Measurements from ENCODE around the gene CSMD2.

CSMD2 gene

GRCh38 chr1:33996281-33996680 lies 168.7 kb downstream of the CSMD2 start:
- no peak overlapping the region for H3K27ac ChIP-seq (ENCODE audit: low read depth, low read length)
- no peaks in the 10 kb centered on the region for H3K36me3 ChIP-seq (ENCODE audit: control insufficient read depth, insufficient read depth, low read length)
- no peak overlapping the region for H3K56ac ChIP-seq (ENCODE audit: low read length)
- no peak overlapping the region for H2BK5ac ChIP-seq (ENCODE audit: low read length)
- no peak for DNase-seq
- no peak overlapping the region for H2BK120ac ChIP-seq (ENCODE audit: low read depth, low read length)
- no peak overlapping the region for H3K9ac ChIP-seq (ENCODE audit: low read length)
- H3K4ac ChIP-seq (ENCODE audit: low read depth, low read length), result no peak overlapping the region
- no peaks in the 10 kb centered on the region for H3K79me1 ChIP-seq (ENCODE audit: low read length)
- no peak overlapping the region for H4K8ac ChIP-seq (ENCODE audit: low read depth, low read length)
- H2AK5ac ChIP-seq (ENCODE audit: low read length), result no peak overlapping the region
- H3K79me2 ChIP-seq (ENCODE audit: control insufficient read depth, insufficient read depth, low read length), result no peaks in the 10 kb centered on the region
- H2BK15ac ChIP-seq (replicated peaks; ENCODE audit: low read depth), result no peak overlapping the region
- H4K5ac ChIP-seq (ENCODE audit: low read length), result no peak overlapping the region
- H3K4me3 ChIP-seq (ENCODE audit: low read length), result no peak overlapping the region
- no CpG with 5 or more reads among the region's 5 CpGs for WGBS (ENCODE audit: extremely low coverage, insufficient coverage, low lambda C conversion rate)
- no peak overlapping the region for H3K4me2 ChIP-seq (ENCODE audit: low read length)
- no peak overlapping the region for H3K18ac ChIP-seq (ENCODE audit: low read length)
- no peak overlapping the region for H3K23ac ChIP-seq (ENCODE audit: low read length)
- H3K4me1 ChIP-seq (ENCODE audit: control insufficient read depth, low read depth, low read length), result no peaks in the 10 kb centered on the region
- no peaks in the 10 kb centered on the region for H3K27me3 ChIP-seq (ENCODE audit: insufficient read depth, low read length, poor library complexity)

- DNase-seq, result no peak
- WGBS (ENCODE audit: extremely low coverage, insufficient coverage, low lambda C conversion rate), result no CpG with 5 or more reads among the region's 4 CpGs
- H3K18ac ChIP-seq (ENCODE audit: low read length), result no peak overlapping the region
Measured at GRCh38 chr1:33993301-33993700, 171.7 kb downstream of the CSMD2 start.

GRCh38 chr1:33990281-33990680 lies 174.7 kb downstream of the CSMD2 start:
- Histone ChIP-seq H2BK5ac (ENCODE audit: low read length) (no peak overlapping the region), H4K5ac (ENCODE audit: low read length) (no peak overlapping the region), H2AK5ac (ENCODE audit: low read length) (no peak overlapping the region), H4K8ac (ENCODE audit: low read depth, low read length) (no peak overlapping the region), H3K4me3 (ENCODE audit: low read length) (no peak overlapping the region), H3K79me2 (ENCODE audit: control insufficient read depth, insufficient read depth, low read length) (no peaks in the 10 kb centered on the region), H2BK15ac (replicated peaks; ENCODE audit: low read depth) (no peak overlapping the region), H3K27ac (ENCODE audit: low read depth, low read length) (no peak overlapping the region), H3K4ac (ENCODE audit: low read depth, low read length) (no peak overlapping the region), H3K4me2 (ENCODE audit: low read length) (no peak overlapping the region), H3K18ac (ENCODE audit: low read length) (no peak overlapping the region), H3K56ac (ENCODE audit: low read length) (no peak overlapping the region), H3K23ac (ENCODE audit: low read length) (no peak overlapping the region), H3K4me1 (ENCODE audit: control insufficient read depth, low read depth, low read length) (no peaks in the 10 kb centered on the region), H3K36me3 (ENCODE audit: control insufficient read depth, insufficient read depth, low read length) (no peaks in the 10 kb centered on the region), H2BK120ac (ENCODE audit: low read depth, low read length) (no peak overlapping the region), H3K27me3 (ENCODE audit: insufficient read depth, low read length, poor library complexity) (no peaks in the 10 kb centered on the region), H3K9ac (ENCODE audit: low read length) (no peak overlapping the region), H3K79me1 (ENCODE audit: low read length) (no peaks in the 10 kb centered on the region)
- WGBS (ENCODE audit: extremely low coverage, insufficient coverage, low lambda C conversion rate), result no CpG with 5 or more reads among the region's 3 CpGs
- DNase-seq, result no peak

More at GRCh38 chr1:33993301-33993700, 171.7 kb downstream of the CSMD2 start:
- Histone ChIP-seq H4K8ac (ENCODE audit: low read depth, low read length) (no peak overlapping the region), H3K27me3 (ENCODE audit: insufficient read depth, low read length, poor library complexity) (no peaks in the 10 kb centered on the region), H2BK15ac (replicated peaks; ENCODE audit: low read depth) (no peak overlapping the region), H3K4me2 (ENCODE audit: low read length) (no peak overlapping the region), H3K9ac (ENCODE audit: low read length) (no peak overlapping the region), H3K4me3 (ENCODE audit: low read length) (no peak overlapping the region), H3K79me1 (ENCODE audit: low read length) (no peaks in the 10 kb centered on the region), H4K5ac (ENCODE audit: low read length) (no peak overlapping the region), H3K36me3 (ENCODE audit: control insufficient read depth, insufficient read depth, low read length) (no peaks in the 10 kb centered on the region), H3K27ac (ENCODE audit: low read depth, low read length) (no peak overlapping the region), H3K4me1 (ENCODE audit: control insufficient read depth, low read depth, low read length) (no peaks in the 10 kb centered on the region), H2BK120ac (ENCODE audit: low read depth, low read length) (no peak overlapping the region), H3K4ac (ENCODE audit: low read depth, low read length) (no peak overlapping the region), H2BK5ac (ENCODE audit: low read length) (no peak overlapping the region), H3K56ac (ENCODE audit: low read length) (no peak overlapping the region), H3K79me2 (ENCODE audit: control insufficient read depth, insufficient read depth, low read length) (no peaks in the 10 kb centered on the region), H3K23ac (ENCODE audit: low read length) (no peak overlapping the region), H2AK5ac (ENCODE audit: low read length) (no peak overlapping the region)

- no peak overlapping the region for H2AK5ac ChIP-seq (ENCODE audit: low read length)
- H3K9ac ChIP-seq (ENCODE audit: low read length), result no peak overlapping the region
- H3K79me2 ChIP-seq (ENCODE audit: control insufficient read depth, insufficient read depth, low read length), result no peaks in the 10 kb centered on the region
- no peak for DNase-seq
- H3K27ac ChIP-seq (ENCODE audit: low read depth, low read length), result no peak overlapping the region
- H3K4me3 ChIP-seq (ENCODE audit: low read length), result no peak overlapping the region
- H2BK15ac ChIP-seq (replicated peaks; ENCODE audit: low read depth), result no peak overlapping the region
- no peak overlapping the region for H3K4ac ChIP-seq (ENCODE audit: low read depth, low read length)
- no peak overlapping the region for H4K5ac ChIP-seq (ENCODE audit: low read length)
- H4K8ac ChIP-seq (ENCODE audit: low read depth, low read length), result no peak overlapping the region
- H3K4me1 ChIP-seq (ENCODE audit: control insufficient read depth, low read depth, low read length), result no peaks in the 10 kb centered on the region
- H2BK5ac ChIP-seq (ENCODE audit: low read length), result no peak overlapping the region
- H3K4me2 ChIP-seq (ENCODE audit: low read length), result no peak overlapping the region
- no peaks in the 10 kb centered on the region for H3K27me3 ChIP-seq (ENCODE audit: insufficient read depth, low read length, poor library complexity)
- H2BK120ac ChIP-seq (ENCODE audit: low read depth, low read length), result no peak overlapping the region
- no peaks in the 10 kb centered on the region for H3K79me1 ChIP-seq (ENCODE audit: low read length)
- no peaks in the 10 kb centered on the region for H3K36me3 ChIP-seq (ENCODE audit: control insufficient read depth, insufficient read depth, low read length)
- no CpG with 5 or more reads among the region's 3 CpGs for WGBS (ENCODE audit: extremely low coverage, insufficient coverage, low lambda C conversion rate)
- H3K18ac ChIP-seq (ENCODE audit: low read length), result no peak overlapping the region
- no peak overlapping the region for H3K23ac ChIP-seq (ENCODE audit: low read length)
- H3K56ac ChIP-seq (ENCODE audit: low read length), result no peak overlapping the region
Measured at GRCh38 chr1:33988161-33988560, 176.9 kb downstream of the CSMD2 start.

GRCh38 chr1:33986390-33987095 lies 178.5 kb downstream of the CSMD2 start:
- no peak overlapping the region for H2BK15ac ChIP-seq (replicated peaks; ENCODE audit: low read depth)
- no peak overlapping the region for H3K18ac ChIP-seq (ENCODE audit: low read length)
- H4K8ac ChIP-seq (ENCODE audit: low read depth, low read length), result no peak overlapping the region
- no peak overlapping the region for H3K56ac ChIP-seq (ENCODE audit: low read length)
- no peak overlapping the region for H2BK5ac ChIP-seq (ENCODE audit: low read length)
- DNase-seq, result no peak
- H3K36me3 ChIP-seq (ENCODE audit: control insufficient read depth, insufficient read depth, low read length), result no peaks in the 10 kb centered on the region
- H3K9ac ChIP-seq (ENCODE audit: low read length), result no peak overlapping the region
- H4K5ac ChIP-seq (ENCODE audit: low read length), result no peak overlapping the region
- no peak overlapping the region for H3K23ac ChIP-seq (ENCODE audit: low read length)
- no peak overlapping the region for H3K4me2 ChIP-seq (ENCODE audit: low read length)
- H3K4ac ChIP-seq (ENCODE audit: low read depth, low read length), result no peak overlapping the region
- no peak overlapping the region for H3K4me3 ChIP-seq (ENCODE audit: low read length)
- no peak overlapping the region for H3K27ac ChIP-seq (ENCODE audit: low read depth, low read length)
- H3K27me3 ChIP-seq (ENCODE audit: insufficient read depth, low read length, poor library complexity), result no peaks in the 10 kb centered on the region
- WGBS (ENCODE audit: extremely low coverage, insufficient coverage, low lambda C conversion rate), result no CpG with 5 or more reads among the region's 5 CpGs
- H2AK5ac ChIP-seq (ENCODE audit: low read length), result no peak overlapping the region
- H2BK120ac ChIP-seq (ENCODE audit: low read depth, low read length), result no peak overlapping the region
- no peaks in the 10 kb centered on the region for H3K4me1 ChIP-seq (ENCODE audit: control insufficient read depth, low read depth, low read length)
- H3K79me1 ChIP-seq (ENCODE audit: low read length), result no peaks in the 10 kb centered on the region
- no peaks in the 10 kb centered on the region for H3K79me2 ChIP-seq (ENCODE audit: control insufficient read depth, insufficient read depth, low read length)

GRCh38 chr1:33985656-33986055 lies 179.4 kb downstream of the CSMD2 start:
- no peak overlapping the region for H2BK15ac ChIP-seq (replicated peaks; ENCODE audit: low read depth)
- no peak overlapping the region for H3K23ac ChIP-seq (ENCODE audit: low read length)
- no peak overlapping the region for H2AK5ac ChIP-seq (ENCODE audit: low read length)
- H3K36me3 ChIP-seq (ENCODE audit: control insufficient read depth, insufficient read depth, low read length), result no peaks in the 10 kb centered on the region
- no peak overlapping the region for H3K56ac ChIP-seq (ENCODE audit: low read length)
- H3K4ac ChIP-seq (ENCODE audit: low read depth, low read length), result no peak overlapping the region
- H3K4me1 ChIP-seq (ENCODE audit: control insufficient read depth, low read depth, low read length), result no peaks in the 10 kb centered on the region
- no peaks in the 10 kb centered on the region for H3K27me3 ChIP-seq (ENCODE audit: insufficient read depth, low read length, poor library complexity)
- H4K5ac ChIP-seq (ENCODE audit: low read length), result no peak overlapping the region
- no peak overlapping the region for H3K27ac ChIP-seq (ENCODE audit: low read depth, low read length)
- H2BK120ac ChIP-seq (ENCODE audit: low read depth, low read length), result no peak overlapping the region
- H3K9ac ChIP-seq (ENCODE audit: low read length), result no peak overlapping the region
- no peak overlapping the region for H3K4me3 ChIP-seq (ENCODE audit: low read length)
- WGBS (ENCODE audit: extremely low coverage, insufficient coverage, low lambda C conversion rate), result no CpG with 5 or more reads among the region's 4 CpGs
- no peaks in the 10 kb centered on the region for H3K79me2 ChIP-seq (ENCODE audit: control insufficient read depth, insufficient read depth, low read length)
- H3K79me1 ChIP-seq (ENCODE audit: low read length), result no peaks in the 10 kb centered on the region
- no peak overlapping the region for H3K4me2 ChIP-seq (ENCODE audit: low read length)
- H2BK5ac ChIP-seq (ENCODE audit: low read length), result no peak overlapping the region
- no peak overlapping the region for H4K8ac ChIP-seq (ENCODE audit: low read depth, low read length)
- no peak overlapping the region for H3K18ac ChIP-seq (ENCODE audit: low read length)
- DNase-seq, result no peak

All from mesendoderm (in vitro differentiated cells).